Body of pancreas (tissue), 4 donors: Measurements from ENCODE around the gene KCNK10.

ENCODE experiments used
- CTCF ChIP-seq, 7 experiments: fragments of 450-650 bp in 4 of 7; fragments of 200-600 bp in 3 of 7; sonication (generic) in 3 of 7; IDR thresholded peaks; one replicate each; pipeline ENCODE4 v1.5.1; 2016 to 2019; ENCODE audit warnings: antibody characterized with exemption in 7 of 7
- POLR2A ChIP-seq, 3 donors: fragments of 450-650 bp; IDR thresholded peaks; one replicate each; pipeline ENCODE4 v1.6.1; 2016; ENCODE audit warnings: antibody characterized with exemption in 3 of 3, mild to moderate bottlenecking in 2 of 3

- TF ChIP-seq CTCF (IDR thresholded peaks at IDR 0.05) (no peak), POLR2A (IDR thresholded peaks at IDR 0.05) (no peak)
Observed at GRCh38 chr14:88210426-88210825, 112.6 kb downstream of the KCNK10 start.
